ENCODE results near the gene FKBP15.

Gene FKBP15

GRCh38 chr9:113215132-113215531 is 5.9 kb downstream of the FKBP15 start:
- TF ChIP-seq ISL1 (CRISPR knock-in tag; IDR thresholded peaks at IDR 0.05) (no peak), TOX (CRISPR knock-in tag; IDR thresholded peaks at IDR 0.05; ENCODE audit: borderline replicate concordance) (no peak), OSR1 (CRISPR knock-in tag; IDR thresholded peaks at IDR 0.05) (no peak), PATZ1 (CRISPR knock-in tag; IDR thresholded peaks at IDR 0.05; ENCODE audit: borderline replicate concordance) (no peak), GLIS3 (CRISPR knock-in tag; IDR thresholded peaks at IDR 0.05) (no peak), TCF4 (CRISPR knock-in tag; IDR thresholded peaks at IDR 0.05; ENCODE audit: borderline replicate concordance) (no peak), PPARA (CRISPR knock-in tag; IDR thresholded peaks at IDR 0.05; ENCODE audit: borderline replicate concordance) (no peak), BACH2 (CRISPR knock-in tag; IDR thresholded peaks at IDR 0.05; ENCODE audit: borderline replicate concordance) (no peak), ESRRG (CRISPR knock-in tag; IDR thresholded peaks at IDR 0.05) (no peak), CREB5 (CRISPR knock-in tag; IDR thresholded peaks at IDR 0.05; ENCODE audit: low read depth) (no peak), ZNF565 (CRISPR knock-in tag; conservative IDR thresholded peaks at IDR 0.05; ENCODE audit: low read depth) (no peak), ZFP3 (CRISPR knock-in tag; IDR thresholded peaks at IDR 0.05) (no peak), ZNF8 (CRISPR knock-in tag; IDR thresholded peaks at IDR 0.05) (no peak)
- TF ChIP-seq, protein P1, sequence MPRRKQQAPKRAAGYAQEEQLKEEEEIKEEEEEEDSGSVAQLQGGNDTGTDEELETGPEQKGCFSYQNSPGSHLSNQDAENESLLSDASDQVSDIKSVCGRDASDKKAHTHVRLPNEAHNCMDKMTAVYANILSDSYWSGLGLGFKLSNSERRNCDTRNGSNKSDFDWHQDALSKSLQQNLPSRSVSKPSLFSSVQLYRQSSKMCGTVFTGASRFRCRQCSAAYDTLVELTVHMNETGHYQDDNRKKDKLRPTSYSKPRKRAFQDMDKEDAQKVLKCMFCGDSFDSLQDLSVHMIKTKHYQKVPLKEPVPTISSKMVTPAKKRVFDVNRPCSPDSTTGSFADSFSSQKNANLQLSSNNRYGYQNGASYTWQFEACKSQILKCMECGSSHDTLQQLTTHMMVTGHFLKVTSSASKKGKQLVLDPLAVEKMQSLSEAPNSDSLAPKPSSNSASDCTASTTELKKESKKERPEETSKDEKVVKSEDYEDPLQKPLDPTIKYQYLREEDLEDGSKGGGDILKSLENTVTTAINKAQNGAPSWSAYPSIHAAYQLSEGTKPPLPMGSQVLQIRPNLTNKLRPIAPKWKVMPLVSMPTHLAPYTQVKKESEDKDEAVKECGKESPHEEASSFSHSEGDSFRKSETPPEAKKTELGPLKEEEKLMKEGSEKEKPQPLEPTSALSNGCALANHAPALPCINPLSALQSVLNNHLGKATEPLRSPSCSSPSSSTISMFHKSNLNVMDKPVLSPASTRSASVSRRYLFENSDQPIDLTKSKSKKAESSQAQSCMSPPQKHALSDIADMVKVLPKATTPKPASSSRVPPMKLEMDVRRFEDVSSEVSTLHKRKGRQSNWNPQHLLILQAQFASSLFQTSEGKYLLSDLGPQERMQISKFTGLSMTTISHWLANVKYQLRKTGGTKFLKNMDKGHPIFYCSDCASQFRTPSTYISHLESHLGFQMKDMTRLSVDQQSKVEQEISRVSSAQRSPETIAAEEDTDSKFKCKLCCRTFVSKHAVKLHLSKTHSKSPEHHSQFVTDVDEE (CRISPR knock-in tag; IDR thresholded peaks at IDR 0.05): no peak
- TF ChIP-seq, protein P2, sequence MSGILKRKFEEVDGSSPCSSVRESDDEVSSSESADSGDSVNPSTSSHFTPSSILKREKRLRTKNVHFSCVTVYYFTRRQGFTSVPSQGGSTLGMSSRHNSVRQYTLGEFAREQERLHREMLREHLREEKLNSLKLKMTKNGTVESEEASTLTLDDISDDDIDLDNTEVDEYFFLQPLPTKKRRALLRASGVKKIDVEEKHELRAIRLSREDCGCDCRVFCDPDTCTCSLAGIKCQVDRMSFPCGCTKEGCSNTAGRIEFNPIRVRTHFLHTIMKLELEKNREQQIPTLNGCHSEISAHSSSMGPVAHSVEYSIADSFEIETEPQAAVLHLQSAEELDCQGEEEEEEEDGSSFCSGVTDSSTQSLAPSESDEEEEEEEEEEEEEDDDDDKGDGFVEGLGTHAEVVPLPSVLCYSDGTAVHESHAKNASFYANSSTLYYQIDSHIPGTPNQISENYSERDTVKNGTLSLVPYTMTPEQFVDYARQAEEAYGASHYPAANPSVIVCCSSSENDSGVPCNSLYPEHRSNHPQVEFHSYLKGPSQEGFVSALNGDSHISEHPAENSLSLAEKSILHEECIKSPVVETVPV (CRISPR knock-in tag; IDR thresholded peaks at IDR 0.05): no peak
- no peak for ATAC-seq

GRCh38 chr9:113210815-113211214 is 10.3 kb downstream of the FKBP15 start:
- TF ChIP-seq RARB (CRISPR knock-in tag; IDR thresholded peaks at IDR 0.05): no peak
- TF ChIP-seq OSR1 (CRISPR knock-in tag; IDR thresholded peaks at IDR 0.05): no peak
- TF ChIP-seq POU6F1 (CRISPR knock-in tag; IDR thresholded peaks at IDR 0.05; ENCODE audit: borderline replicate concordance, low read depth): no peak
- TF ChIP-seq GLIS3 (CRISPR knock-in tag; IDR thresholded peaks at IDR 0.05): no peak
- TF ChIP-seq ESRRG (CRISPR knock-in tag; IDR thresholded peaks at IDR 0.05): no peak
- no peak for TF ChIP-seq ARNTL (CRISPR knock-in tag; IDR thresholded peaks at IDR 0.05; ENCODE audit: borderline replicate concordance, low read depth)
- TF ChIP-seq ZFP3 (CRISPR knock-in tag; IDR thresholded peaks at IDR 0.05): no peak
- TF ChIP-seq ISL1 (CRISPR knock-in tag; IDR thresholded peaks at IDR 0.05): no peak
- TF ChIP-seq ZNF8 (CRISPR knock-in tag; IDR thresholded peaks at IDR 0.05): no peak
- TF ChIP-seq, protein P1 (CRISPR knock-in tag; IDR thresholded peaks at IDR 0.05): no peak
- no peak for TF ChIP-seq ZNF565 (CRISPR knock-in tag; conservative IDR thresholded peaks at IDR 0.05; ENCODE audit: low read depth)
- TF ChIP-seq SNAI2 (CRISPR knock-in tag; IDR thresholded peaks at IDR 0.05): no peak
- TF ChIP-seq TOX (CRISPR knock-in tag; IDR thresholded peaks at IDR 0.05; ENCODE audit: borderline replicate concordance): no peak
- no peak for ATAC-seq

All from SK-N-SH treated with all-trans-retinoic acid at 6 μM for 48 hours (cell line).